ENCODE results near the gene NPY. TPM values are rescaled to one million over a fixed set of nuclear protein-coding genes. Genes with fewer than 3 reads are reported as not detected.
A peak's percentile ranks its signal among the peaks of the same experiment; 100 is the strongest.

The NPY gene
- 19.5 TPM for polyA plus RNA-seq (2012; ENCODE audit: insufficient read depth, insufficient read length, low read depth)

GRCh38 chr7:24283897-24284698, at the start of gene NPY:
Gene NPY, plus strand, starts transcription at chr7:24284190. Its CDS starts 1,051 bp downstream, at chr7:24285241.
- H3K27me3 ChIP-seq = peaks cover 66% of the 10 kb centered on the region
- H3K4me1 ChIP-seq = no peaks in the 10 kb centered on the region
- TF ChIP-seq CTCF (IDR thresholded peaks at IDR 0.05; ENCODE audit: low read depth, low read length) = no peak
- H3K9me3 ChIP-seq = no peaks in the 10 kb centered on the region
- DNase-seq = peak; percentile 39
- no peaks in the 10 kb centered on the region for H3K36me3 ChIP-seq
- H3K4me3 ChIP-seq (ENCODE audit: low read depth, low read length) = peak within 1 kb of the TSS; percentile 49

- no peak for DNase-seq
- Histone ChIP-seq H3K4me1 (no peaks in the 10 kb centered on the region), H3K27me3 (no peaks in the 10 kb centered on the region), H3K9me3 (no peaks in the 10 kb centered on the region), H3K36me3 (no peaks in the 10 kb centered on the region), H3K4me3 (ENCODE audit: low read depth, low read length) (no peak overlapping the region)
- no peak for TF ChIP-seq CTCF (IDR thresholded peaks at IDR 0.05; ENCODE audit: low read depth, low read length)
These were observed 44.7 kb upstream of the NPY start for GRCh38 chr7:24239260-24239659.

GRCh38 chr7:24241206-24241605, 42.8 kb upstream of the NPY start:
- H3K27me3 ChIP-seq = no peaks in the 10 kb centered on the region
- TF ChIP-seq CTCF (IDR thresholded peaks at IDR 0.05; ENCODE audit: low read depth, low read length) = no peak
- H3K36me3 ChIP-seq = no peaks in the 10 kb centered on the region
- H3K4me3 ChIP-seq (ENCODE audit: low read depth, low read length) = no peak overlapping the region
- no peaks in the 10 kb centered on the region for H3K4me1 ChIP-seq
- H3K9me3 ChIP-seq = no peaks in the 10 kb centered on the region
- no peak for DNase-seq

- TF ChIP-seq CTCF (IDR thresholded peaks at IDR 0.05; ENCODE audit: low read depth, low read length) = no peak
- no peak for DNase-seq
- H3K4me1 ChIP-seq = no peaks in the 10 kb centered on the region
- no peaks in the 10 kb centered on the region for H3K27me3 ChIP-seq
- no peaks in the 10 kb centered on the region for H3K9me3 ChIP-seq
- no peaks in the 10 kb centered on the region for H3K36me3 ChIP-seq
- no peak overlapping the region for H3K4me3 ChIP-seq (ENCODE audit: low read depth, low read length)
These were observed 39.4 kb upstream of the NPY start for GRCh38 chr7:24244554-24244953.

GRCh38 chr7:24245362-24245761, 38.6 kb upstream of the NPY start:
- Histone ChIP-seq H3K4me3 (ENCODE audit: low read depth, low read length) (no peak overlapping the region), H3K27me3 (0 out of 2 replicates have a peak, but pooled peaks cover 3% of the 10 kb centered on the region), H3K36me3 (no peaks in the 10 kb centered on the region), H3K9me3 (no peaks in the 10 kb centered on the region), H3K4me1 (no peaks in the 10 kb centered on the region)
- no peak for TF ChIP-seq CTCF (IDR thresholded peaks at IDR 0.05; ENCODE audit: low read depth, low read length)
- DNase-seq = no peak

- Histone ChIP-seq H3K36me3 (no peaks in the 10 kb centered on the region), H3K4me1 (no peaks in the 10 kb centered on the region), H3K27me3 (0 out of 2 replicates have a peak, but pooled peaks cover 3% of the 10 kb centered on the region), H3K4me3 (ENCODE audit: low read depth, low read length) (no peak overlapping the region), H3K9me3 (no peaks in the 10 kb centered on the region)
- TF ChIP-seq CTCF (IDR thresholded peaks at IDR 0.05; ENCODE audit: low read depth, low read length) = no peak
- DNase-seq = no peak
These were observed 34.7 kb upstream of the NPY start for GRCh38 chr7:24249266-24249665.

All from BE2C (cell line).